ENCODE results near the gene DDN. TPM values are rescaled to one million over a fixed set of nuclear protein-coding genes. Genes with fewer than 3 reads are reported as not detected.

DDN gene
- total RNA-seq, 1 experiment from 2014 or later: 0.35 TPM

DNA sequence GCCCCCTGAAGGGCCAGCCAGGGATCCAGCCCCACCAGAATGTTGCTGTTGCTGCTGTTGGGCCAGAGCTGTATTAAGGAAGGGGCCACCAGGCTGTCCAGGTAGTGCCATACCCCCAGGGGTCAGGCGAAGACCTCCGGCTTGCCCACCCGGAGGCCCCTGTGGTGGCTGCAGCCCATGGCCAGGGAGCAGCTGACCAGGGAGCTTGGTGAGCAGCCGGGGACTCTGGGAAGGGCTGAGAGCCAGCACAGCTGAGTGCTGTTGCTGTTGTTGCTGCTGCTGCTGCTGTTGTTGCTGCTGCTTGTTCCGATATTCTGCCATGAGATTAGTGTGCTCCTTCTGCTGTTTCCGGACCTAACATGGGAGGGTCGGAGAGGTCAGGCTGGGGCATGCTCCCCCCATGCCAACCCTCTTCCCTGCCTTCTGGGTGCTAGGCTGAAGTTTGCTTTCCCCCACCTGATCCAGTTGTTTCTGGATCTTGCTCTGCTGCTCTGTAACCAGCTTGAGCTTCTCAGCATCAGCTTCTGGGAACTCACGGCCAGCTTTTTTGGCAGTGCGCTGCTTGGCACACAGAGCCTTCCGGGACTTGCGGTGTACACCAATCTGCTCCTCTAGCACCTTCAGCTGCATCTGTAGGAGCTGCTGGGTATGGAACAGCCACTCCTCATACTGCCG lies 34.6 kb upstream of the DDN start:
- no peak overlapping the region; a peak in 1 of 5 replicates for H3K4me3 Mint-ChIP-seq

More for the DNA sequence above, 34.6 kb upstream of the DDN start:
- Histone ChIP-seq H3K23me2 (ENCODE audit: insufficient read length, low read depth, low read length, poor library complexity, severe bottlenecking) (no peaks in the 10 kb centered on the region), H2AK5ac (ENCODE audit: insufficient read length, low read length) (no peak overlapping the region), H2BK20ac (ENCODE audit: low read depth, low read length, poor library complexity, severe bottlenecking) (no peak overlapping the region), H3K18ac (ENCODE audit: insufficient read length, low read depth, low read length) (no peak overlapping the region), H3K23ac (ENCODE audit: insufficient read length, low read depth, low read length) (no peak overlapping the region), H4K91ac (ENCODE audit: insufficient read length, low read depth, low read length) (no peak overlapping the region), H2AFZ (ENCODE audit: low read length) (no peak overlapping the region), H3K4me1 (ENCODE audit: insufficient read depth, low read length) (no peaks in the 10 kb centered on the region), H3K4ac (ENCODE audit: low read depth, low read length) (no peak overlapping the region), H3K14ac (ENCODE audit: insufficient read depth, low read length) (no peak overlapping the region), H2BK5ac (ENCODE audit: insufficient read length, low read length) (no peak overlapping the region), H3K9me3 (ENCODE audit: control insufficient read depth, low read depth, low read length) (no peaks in the 10 kb centered on the region), H3K56ac (ENCODE audit: insufficient read length, low read depth, low read length) (no peak overlapping the region), H4K20me1 (ENCODE audit: control insufficient read depth, insufficient read depth, insufficient read length) (no peaks in the 10 kb centered on the region), H2BK12ac (ENCODE audit: insufficient read length, low read depth, low read length) (no peak overlapping the region), H2BK120ac (ENCODE audit: low read depth, low read length, poor library complexity, severe bottlenecking) (no peak overlapping the region), H3T11ph (ENCODE audit: low read length) (no peak overlapping the region), H3K79me2 (ENCODE audit: insufficient read depth, low read length) (no peaks in the 10 kb centered on the region), H3K4me2 (ENCODE audit: insufficient read depth, insufficient read length, low read length) (no peak overlapping the region), H2BK15ac (ENCODE audit: low read depth, low read length) (no peak overlapping the region), H3K79me1 (ENCODE audit: insufficient read depth, low read depth, low read length, poor library complexity, severe bottlenecking) (no peaks in the 10 kb centered on the region), H4K5ac (ENCODE audit: insufficient read length, low read depth, low read length) (no peak overlapping the region), H3K27me3 (ENCODE audit: insufficient read depth, low read length) (no peaks in the 10 kb centered on the region), H3K27ac (ENCODE audit: insufficient read length, low read depth, low read length) (no peak overlapping the region), H3K9ac (ENCODE audit: extremely low read depth, insufficient read length, low read length) (no peak overlapping the region), H4K8ac (replicated peaks; ENCODE audit: insufficient read length, low read depth, low read length) (no peak overlapping the region)
- H3K4me1 Mint-ChIP-seq: no peaks in the 10 kb centered on the region
- TF ChIP-seq, protein P1, sequence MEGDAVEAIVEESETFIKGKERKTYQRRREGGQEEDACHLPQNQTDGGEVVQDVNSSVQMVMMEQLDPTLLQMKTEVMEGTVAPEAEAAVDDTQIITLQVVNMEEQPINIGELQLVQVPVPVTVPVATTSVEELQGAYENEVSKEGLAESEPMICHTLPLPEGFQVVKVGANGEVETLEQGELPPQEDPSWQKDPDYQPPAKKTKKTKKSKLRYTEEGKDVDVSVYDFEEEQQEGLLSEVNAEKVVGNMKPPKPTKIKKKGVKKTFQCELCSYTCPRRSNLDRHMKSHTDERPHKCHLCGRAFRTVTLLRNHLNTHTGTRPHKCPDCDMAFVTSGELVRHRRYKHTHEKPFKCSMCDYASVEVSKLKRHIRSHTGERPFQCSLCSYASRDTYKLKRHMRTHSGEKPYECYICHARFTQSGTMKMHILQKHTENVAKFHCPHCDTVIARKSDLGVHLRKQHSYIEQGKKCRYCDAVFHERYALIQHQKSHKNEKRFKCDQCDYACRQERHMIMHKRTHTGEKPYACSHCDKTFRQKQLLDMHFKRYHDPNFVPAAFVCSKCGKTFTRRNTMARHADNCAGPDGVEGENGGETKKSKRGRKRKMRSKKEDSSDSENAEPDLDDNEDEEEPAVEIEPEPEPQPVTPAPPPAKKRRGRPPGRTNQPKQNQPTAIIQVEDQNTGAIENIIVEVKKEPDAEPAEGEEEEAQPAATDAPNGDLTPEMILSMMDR (conservative IDR thresholded peaks at IDR 0.05): no peak
- H3K27ac Mint-ChIP-seq: no peak overlapping the region
- no peak for DNase-seq
- no peaks in the 10 kb centered on the region for H3K9me3 Mint-ChIP-seq
- no CpG with 5 or more reads among the region's 12 CpGs for WGBS (ENCODE audit: extremely low coverage, insufficient read length, low lambda C conversion rate)
- H3K36me3 Mint-ChIP-seq (ENCODE audit: insufficient read depth in 1 of 3, low read depth in 3 of 3): peaks cover 35 to 90% (median 86%) of the 10 kb centered on the region in 3 experiments; a peak in 6 of 7 replicates
- H3K27me3 Mint-ChIP-seq (ENCODE audit: low read depth): no peaks in the 10 kb centered on the region
